AG09319 (cell line): Measurements from ENCODE around the gene SYCN.
"Not testable (repeated sequence)": the region's sequence is repeated elsewhere in the genome, so short reads cannot be mapped to it uniquely, and the experiment has no call there.

Experiments
- DNase-seq: peaks from one replicate; pipeline ENCODE4 v3.0.0-alpha.2; 2010; ENCODE audit warnings: low read depth; ENCODE audit errors: extremely low read depth
- CTCF ChIP-seq: IDR thresholded peaks from 2 replicates; pipeline ENCODE4 v1.5.1; 2011; ENCODE audit warnings: low read depth, mild to moderate bottlenecking, inconsistent platforms, low read length, moderate library complexity

SYCN gene

GRCh38 chr19:39218230-39219007 lies 14.4 kb upstream of the SYCN start:
- no peak for DNase-seq
- TF ChIP-seq CTCF = no peak

GRCh38 chr19:39217094-39217493 lies 13.0 kb upstream of the SYCN start:
- no peak for DNase-seq
- no peak for TF ChIP-seq CTCF

- not testable (repeated sequence) for DNase-seq
Measured at GRCh38 chr19:39215323-39215722, 11.3 kb upstream of the SYCN start.

- TF ChIP-seq CTCF = peak; percentile 20
- no peak for DNase-seq
Measured at GRCh38 chr19:39212375-39212742, 8.3 kb upstream of the SYCN start.

GRCh38 chr19:39211731-39212374 lies 7.8 kb upstream of the SYCN start:
- no peak for TF ChIP-seq CTCF
- DNase-seq = no peak

DNA sequence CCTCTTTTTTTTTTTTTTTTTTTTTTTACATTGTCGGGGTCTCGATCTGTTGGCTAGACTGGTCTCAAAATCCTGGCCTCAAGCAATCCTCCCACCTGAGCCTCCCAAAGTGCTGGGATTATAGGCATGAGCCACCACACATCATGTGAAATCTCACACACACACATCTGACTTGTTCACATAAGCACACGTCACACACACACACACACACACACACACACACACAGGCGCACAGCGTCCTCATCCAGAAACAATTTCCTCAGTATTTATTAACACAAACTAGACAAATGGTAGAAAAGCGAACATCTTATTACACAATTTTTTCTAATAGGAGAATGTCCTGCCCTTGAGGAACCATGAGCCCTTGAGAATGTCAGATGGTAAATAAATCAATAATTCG lies 5.1 kb upstream of the SYCN start:
- no peak for TF ChIP-seq CTCF
- DNase-seq = no peak

- TF ChIP-seq CTCF = no peak
- DNase-seq = no peak
Measured at GRCh38 chr19:39208175-39208795, 4.2 kb upstream of the SYCN start.
